Right renal pelvis (tissue), 4 donors: ENCODE results near the gene TREH. TPM values are rescaled to one million over a fixed set of nuclear protein-coding genes. Genes with fewer than 3 reads are reported as not detected.
A peak's percentile ranks its signal among the peaks of the same experiment; 100 is the strongest.

Source experiments
- DNase-seq, 4 donors: peaks; one replicate each; pipeline ENCODE4 v3.0.0-alpha.2; 2013; ENCODE audit warnings: low read depth in 4 of 4, low spot score in 3 of 4, missing footprints in 1 of 4
- polyA plus RNA-seq, 4 donors: library from polyadenylated mRNA; unstranded; fragments of 120-200 nt; gene quantifications; one replicate each; pipeline ENCODE4 v1.2.1, GENCODE V29; 2013; ENCODE audit not compliant: insufficient read length in 4 of 4

TREH gene
- polyA plus RNA-seq, 4 donors = 0.41 to 1.4 (median 0.91) TPM

DNA sequence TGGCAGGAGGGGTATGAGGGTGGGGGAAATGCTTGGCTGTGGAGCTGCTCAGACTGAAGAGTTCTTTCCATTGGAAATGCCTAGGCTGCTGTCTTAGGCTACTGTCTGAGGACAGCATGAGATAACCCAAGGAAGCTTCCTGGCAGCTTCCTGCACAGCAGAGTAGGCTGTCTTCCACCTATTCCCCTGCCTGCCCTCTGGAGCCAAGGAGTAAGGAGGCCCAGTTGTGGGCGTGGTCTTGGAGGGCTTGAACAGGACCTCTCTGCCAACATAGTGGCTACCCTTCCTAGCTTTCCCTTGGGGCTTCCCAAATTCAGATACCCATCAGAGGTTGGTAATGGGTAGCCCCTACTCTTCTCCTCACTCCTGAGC is 46.1 kb downstream of the TREH start:
- DNase-seq = no peak

DNA sequence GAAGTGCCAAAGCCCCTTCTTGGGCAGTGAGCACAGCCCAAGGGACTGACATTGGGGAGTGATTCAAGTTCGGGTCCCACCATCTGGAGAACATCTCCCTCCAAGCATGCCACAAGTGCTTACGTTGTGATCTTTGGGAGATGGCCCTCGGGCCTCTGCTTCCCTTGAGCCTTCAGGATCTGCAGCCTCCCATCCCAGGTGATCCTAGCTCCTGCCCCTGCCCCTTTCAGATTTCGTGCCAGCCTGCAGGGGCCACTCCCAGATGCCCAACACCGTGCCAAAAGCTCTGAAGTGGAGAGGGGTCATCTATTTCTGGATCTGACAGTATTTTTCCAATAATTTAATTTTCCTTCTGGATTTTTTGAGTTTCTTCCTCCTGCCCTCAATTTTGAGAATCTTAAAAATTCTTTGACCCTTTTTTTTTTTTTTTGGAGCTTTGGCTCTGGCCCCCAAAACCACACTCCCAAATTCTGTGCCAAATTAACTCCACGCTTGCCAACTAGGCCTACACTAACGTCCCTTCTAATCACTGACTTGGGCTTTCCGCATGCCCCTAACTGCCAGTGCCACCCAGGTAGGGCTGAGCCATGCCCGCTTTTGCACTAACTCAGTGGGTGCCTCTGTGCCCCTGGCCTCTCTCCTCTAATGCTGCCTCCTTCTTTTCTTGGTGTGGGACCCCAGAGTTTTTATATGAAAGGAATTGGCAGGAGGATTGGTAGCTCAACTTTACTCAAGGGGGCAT is 46.7 kb downstream of the TREH start:
- no peak for DNase-seq

GRCh38 chr11:118631142-118631909 is 48.1 kb downstream of the TREH start:
- DNase-seq = no peak

- no peak for DNase-seq
Observed at GRCh38 chr11:118629761-118630661, 49.4 kb downstream of the TREH start.

DNA sequence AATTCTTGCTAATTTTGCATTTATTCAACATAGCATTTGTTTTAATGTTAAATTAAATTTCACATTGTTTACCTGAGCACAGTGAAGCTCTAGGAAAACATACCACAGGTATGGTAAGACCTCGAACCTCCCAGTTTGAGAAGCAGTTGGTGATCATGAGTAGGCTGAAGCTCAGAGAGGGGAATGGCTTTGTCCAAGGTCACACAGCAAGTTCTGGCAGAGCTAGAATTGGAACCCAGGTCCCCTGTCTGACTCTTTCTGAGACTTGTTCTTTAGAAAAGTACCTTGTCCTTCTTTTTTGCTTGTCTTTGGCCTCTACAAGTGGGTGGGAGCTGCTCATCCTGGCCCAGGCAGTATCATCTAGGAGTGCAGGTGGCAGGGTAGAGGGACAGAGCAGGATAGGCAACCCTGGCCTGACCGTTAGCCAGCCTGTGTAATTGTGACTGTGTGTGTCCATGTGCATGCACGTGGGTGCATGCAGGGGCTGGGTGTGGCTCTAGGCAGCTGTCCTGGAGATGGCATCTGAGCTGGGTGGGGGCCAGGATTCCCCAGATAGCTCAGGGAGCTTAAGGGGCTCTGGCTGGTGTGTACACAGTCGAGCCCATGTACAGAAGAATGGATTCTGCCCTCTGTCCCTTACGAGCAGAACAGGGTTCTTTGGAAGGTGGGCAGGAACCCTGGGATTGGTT is 50.4 kb downstream of the TREH start:
- no peak for DNase-seq

- no peak for DNase-seq
Observed at GRCh38 chr11:118628432-118628831, 51.0 kb downstream of the TREH start.

DNA sequence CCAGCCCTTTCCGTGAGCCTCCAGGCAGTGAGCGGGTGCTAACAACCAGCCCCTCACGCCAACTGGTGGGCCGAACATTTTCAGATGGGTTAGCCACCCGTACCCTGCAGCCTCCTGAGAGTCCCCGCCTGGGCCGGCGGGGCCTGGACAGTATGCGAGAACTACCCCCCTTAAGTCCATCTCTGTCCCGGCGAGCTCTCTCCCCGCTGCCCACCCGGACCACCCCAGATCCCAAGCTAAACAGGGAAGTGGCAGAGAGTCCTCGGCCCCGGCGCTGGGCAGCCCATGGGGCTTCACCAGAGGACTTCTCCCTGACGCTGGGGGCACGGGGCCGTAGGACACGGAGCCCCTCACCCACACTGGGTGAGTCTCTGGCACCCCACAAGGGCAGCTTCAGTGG is 51.4 kb downstream of the TREH start:
- DNase-seq = no peak

DNA sequence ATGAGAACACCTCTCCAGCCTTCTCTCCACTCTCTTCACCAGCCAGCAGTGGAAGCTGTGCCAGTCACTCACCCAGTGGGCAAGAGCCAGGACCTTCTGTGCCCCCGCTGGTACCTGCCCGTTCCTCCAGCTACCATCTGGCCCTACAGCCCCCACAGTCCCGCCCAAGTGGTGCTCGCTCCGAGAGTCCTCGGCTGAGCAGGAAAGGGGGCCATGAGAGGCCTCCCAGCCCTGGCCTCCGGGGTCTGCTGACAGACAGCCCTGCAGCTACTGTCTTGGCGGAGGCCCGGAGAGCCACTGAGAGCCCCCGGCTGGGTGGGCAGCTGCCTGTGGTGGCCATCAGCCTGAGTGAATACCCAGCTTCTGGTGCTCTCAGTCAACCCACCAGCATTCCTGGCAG is 51.9 kb downstream of the TREH start:
- no peak for DNase-seq

GRCh38 chr11:118625976-118626375 is 53.5 kb downstream of the TREH start:
- DNase-seq = no peak

DNA sequence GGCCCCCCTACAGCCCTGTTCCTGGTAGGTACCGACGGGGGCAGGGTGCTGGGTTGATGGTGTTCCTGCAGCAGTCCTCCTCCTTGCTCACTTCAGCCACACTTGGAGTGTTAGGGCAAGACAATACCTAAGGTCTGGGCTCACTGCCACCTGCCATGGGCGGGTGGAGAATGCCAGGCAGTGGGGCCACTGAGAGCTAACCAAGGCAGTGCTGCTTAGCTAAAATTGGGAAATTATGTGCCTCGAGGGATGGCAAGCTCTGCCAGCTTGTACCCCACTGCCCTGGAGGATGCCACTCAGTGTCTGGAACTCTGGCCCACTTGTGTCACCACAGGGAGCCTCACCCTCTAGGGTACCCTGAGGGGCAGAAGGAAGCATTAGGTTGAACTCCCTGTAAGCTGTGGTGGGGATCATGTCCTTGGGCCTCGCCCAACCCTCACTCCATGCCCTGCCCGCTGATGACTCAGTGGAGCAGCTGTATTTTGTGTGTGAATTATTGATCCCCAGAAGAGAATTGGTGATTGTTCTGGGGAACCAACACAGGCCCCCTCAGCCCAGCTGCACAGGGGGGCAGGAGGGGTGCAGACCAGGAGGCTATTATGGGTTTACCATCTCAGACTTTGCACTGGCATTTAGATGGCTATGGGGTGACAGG is 54.3 kb downstream of the TREH start:
- DNase-seq = no peak

- no peak for DNase-seq
Observed at GRCh38 chr11:118623269-118623655, 56.2 kb downstream of the TREH start.

DNA sequence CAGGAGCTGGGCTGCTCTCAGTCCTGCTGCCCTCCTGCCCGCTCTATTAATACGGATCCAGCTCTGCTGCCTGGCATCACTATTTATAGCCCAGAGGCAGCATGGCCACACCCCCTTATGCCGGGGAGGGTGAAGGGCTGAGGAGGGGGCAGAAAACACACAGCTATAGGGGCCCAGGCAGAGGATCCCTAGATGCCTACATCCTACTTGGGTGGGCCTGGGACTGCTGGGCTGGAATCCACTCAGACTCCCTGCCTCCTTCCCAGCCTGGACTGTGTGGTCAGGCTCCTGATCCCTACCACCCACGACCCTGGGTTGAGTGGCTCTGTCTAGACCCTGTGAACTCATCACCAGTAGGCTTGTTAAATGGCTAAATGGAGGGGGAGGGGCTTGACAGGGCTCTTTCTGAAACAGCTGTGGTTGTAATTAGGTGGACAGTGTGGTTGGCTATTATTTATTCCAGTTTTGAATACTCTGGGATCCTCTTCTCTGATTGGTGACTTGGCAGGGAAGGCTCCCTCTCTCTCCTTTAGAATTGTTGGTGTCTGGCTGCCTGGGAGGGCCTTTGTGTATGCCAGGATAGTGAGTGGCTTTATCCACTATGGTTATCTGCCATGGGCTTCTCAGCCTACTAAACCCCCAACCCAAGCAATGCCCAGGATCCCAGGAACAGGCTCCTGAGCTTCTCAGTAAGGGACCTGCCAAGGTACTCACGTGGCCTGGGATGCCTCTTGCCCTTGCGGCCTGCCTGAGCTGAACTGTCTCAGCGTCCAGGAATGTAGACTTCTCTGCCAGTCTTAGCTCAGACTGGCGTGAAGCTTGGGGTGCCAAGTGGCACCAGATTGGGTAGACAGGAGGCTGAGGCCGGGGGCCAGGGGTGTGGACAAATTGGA is 56.8 kb downstream of the TREH start:
- no peak for DNase-seq

GRCh38 chr11:118621784-118622375 is 57.6 kb downstream of the TREH start:
- no peak for DNase-seq

DNA sequence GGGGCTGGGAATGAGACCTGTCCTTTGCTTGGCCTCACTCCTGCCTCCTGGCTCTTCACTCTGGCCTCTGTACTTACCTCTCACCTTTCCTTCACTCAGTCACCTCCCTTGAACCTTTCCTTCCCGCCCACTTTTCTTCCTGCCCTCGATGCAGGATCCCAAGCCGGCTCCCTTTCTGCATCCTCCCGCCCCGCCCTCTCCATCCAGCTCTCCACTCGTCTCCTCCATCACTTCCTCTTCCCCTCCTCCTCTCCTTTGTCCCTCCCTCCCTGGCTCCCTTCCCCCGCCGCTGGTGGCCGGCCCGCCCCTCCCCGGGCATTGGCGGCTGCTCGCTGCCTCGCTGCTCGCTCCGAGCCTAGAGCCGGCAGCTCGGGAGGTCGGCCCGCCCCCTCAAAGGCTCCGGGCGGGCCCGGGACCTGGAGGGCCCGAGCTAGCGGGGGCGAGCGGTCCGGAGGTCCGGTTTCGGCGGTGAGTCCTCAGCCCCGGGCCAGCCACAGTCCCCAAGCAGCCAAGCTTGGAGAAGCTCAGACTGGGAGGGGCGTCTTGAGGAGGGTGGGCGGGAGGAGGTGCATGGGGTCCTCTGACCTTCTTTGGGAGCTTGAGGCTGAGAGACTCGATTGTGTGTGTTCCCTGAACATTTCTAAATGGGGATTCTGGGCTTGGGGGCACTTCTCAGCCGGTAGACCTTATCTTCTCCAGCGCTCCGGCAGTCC is 58.2 kb downstream of the TREH start:
- peak in 1 of 4 donors; percentile 63 for DNase-seq

DNA sequence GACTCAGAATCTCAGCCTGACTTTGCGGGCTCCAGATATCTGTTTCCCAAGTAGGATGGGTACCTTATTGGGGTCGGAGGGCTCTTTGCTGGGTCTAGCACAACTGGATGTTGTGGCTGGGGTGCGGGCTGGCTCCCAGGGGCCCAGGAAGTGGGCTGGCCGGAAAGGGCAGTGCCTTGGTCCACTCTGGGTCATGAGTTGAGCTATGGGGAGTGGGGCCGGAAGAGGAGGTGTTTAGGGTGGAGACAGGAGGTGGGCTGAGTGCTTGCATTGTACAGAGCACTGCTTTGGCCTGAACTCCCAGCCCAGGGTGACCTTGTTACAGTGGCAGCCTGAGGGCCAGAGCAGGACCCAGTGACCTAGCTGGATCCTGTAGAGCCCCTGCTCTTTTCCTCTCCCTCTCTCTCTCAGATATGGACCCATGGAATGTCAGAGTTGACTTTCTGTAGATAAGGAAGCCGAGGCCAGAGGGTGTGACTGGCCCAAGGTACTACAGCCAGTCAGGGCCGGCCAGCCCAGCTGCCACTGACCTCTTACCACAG is 58.9 kb downstream of the TREH start:
- no peak for DNase-seq

DNA sequence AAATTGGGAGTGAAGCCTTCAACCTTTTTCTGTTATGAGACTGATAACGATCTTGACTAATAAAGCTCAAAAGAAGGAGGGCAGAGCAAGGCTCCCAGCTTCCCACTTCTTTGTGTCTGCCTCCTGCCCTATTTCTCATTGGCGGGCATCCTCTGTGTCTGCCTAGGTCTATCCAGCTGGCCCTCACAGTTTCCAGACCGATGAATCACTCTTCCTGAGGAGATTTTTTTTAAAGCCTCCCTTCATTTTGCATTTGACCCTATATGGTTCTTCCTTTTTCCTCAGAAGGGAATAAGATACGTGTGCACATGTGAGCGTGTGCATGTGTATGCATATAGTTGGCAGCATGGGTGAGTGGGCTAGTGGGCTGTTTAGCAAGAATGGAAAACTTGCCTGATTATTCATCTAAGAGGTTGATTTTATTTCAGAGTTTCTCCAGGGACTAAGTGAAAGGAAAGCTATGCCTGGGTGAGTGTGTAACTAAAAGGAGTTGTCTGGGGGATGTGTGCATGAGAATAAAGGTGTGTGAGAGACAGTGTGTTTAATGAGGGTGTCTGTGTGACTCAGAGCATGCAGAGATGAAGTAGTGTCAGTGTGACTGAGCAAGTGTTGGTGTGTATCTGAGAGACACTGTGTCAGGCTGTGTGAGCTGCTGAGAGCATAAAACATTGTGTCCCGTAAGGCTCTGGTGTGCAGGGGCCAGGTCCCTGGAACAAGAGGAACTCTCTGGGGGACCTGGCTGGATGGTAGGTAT is 59.8 kb downstream of the TREH start:
- DNase-seq = no peak

GRCh38 chr11:118618991-118619375 is 60.5 kb downstream of the TREH start:
- no peak for DNase-seq
